Heart left ventricle (tissue), 16 donors: ENCODE measurements around the gene KCTD17. TPM values are rescaled to one million over a fixed set of nuclear protein-coding genes. Genes with fewer than 3 reads are reported as not detected.

Source experiments
- ATAC-seq, 4 donors: fragments of 200-7000 bp; cut with Tn5 transposase; one replicate each; pipeline ENCODE4 v1.9.1; 2020 to 2022; ENCODE audit warnings: moderate library complexity in 4 of 4, mild to moderate bottlenecking in 3 of 4, moderate number of reproducible peaks in 1 of 4
- DNase-seq, 5 donors: peaks; one replicate each; pipeline ENCODE4 v3.0.0-alpha.2; 2020
- H3K27ac ChIP-seq, 12 donors: fragments of 200-600 bp; sonication (generic) in 4 of 12; one replicate each; pipeline versions ENCODE4 v1.5.0 to v1.8.0; 2016 to 2022; ENCODE audit warnings: mild to moderate bottlenecking in 2 of 12
- H3K27me3 ChIP-seq, 9 donors: fragments of 200-600 bp; sonication (generic) in 2 of 9; one replicate each; pipeline versions ENCODE4 v1.5.1 to v1.8.0; 2016 to 2022; ENCODE audit warnings: mild to moderate bottlenecking in 3 of 9
- H3K36me3 ChIP-seq, 9 donors: fragments of 200-600 bp; sonication (generic) in 2 of 9; one replicate each; pipeline versions ENCODE4 v1.5.0 to v1.8.0; 2018 to 2022; ENCODE audit warnings: mild to moderate bottlenecking in 2 of 9
- H3K4me1 ChIP-seq, 12 donors: fragments of 200-600 bp; sonication (generic) in 4 of 12; one replicate each; pipeline versions ENCODE4 v1.5.0 to v1.8.0; 2016 to 2022; ENCODE audit warnings: mild to moderate bottlenecking in 3 of 12
- H3K4me3 ChIP-seq, 12 donors: fragments of 200-600 bp; sonication (generic) in 4 of 12; one replicate each; pipeline versions ENCODE4 v1.5.0 to v1.8.0; 2017 to 2022; ENCODE audit warnings: mild to moderate bottlenecking in 9 of 12, moderate library complexity in 4 of 12
- H3K9me3 ChIP-seq, 12 donors: fragments of 200-600 bp; sonication (generic) in 4 of 12; one replicate each; pipeline versions ENCODE4 v1.5.0 to v1.8.0; 2016 to 2022; ENCODE audit warnings: mild to moderate bottlenecking in 1 of 12
- CTCF ChIP-seq, 12 donors: fragments of 200-600 bp; sonication (generic) in 4 of 12; IDR thresholded peaks; one replicate each; pipeline versions ENCODE4 v1.5.0 to v1.8.0; 2018 to 2022; ENCODE audit warnings: antibody characterized with exemption in 12 of 12, mild to moderate bottlenecking in 5 of 12
- POLR2A ChIP-seq, 2 donors: fragments of 450-650 bp; IDR thresholded peaks; one replicate each; pipeline ENCODE4 v1.6.1; 2017; ENCODE audit warnings: antibody characterized with exemption in 2 of 2, mild to moderate bottlenecking in 2 of 2, moderate library complexity in 2 of 2
- WGBS, 4 donors: extraction: QIAGEN DNeasy Blood & Tissue Kit in 2 of 4; methylation state at CpG; one replicate each; pipeline versions ENCODE4 v1.1.5 to v1.1.7; 2013 to 2018; 5-methylcytosine and 5-hydroxymethylcytosine counted together
- intact Hi-C, 10 donors: fragments of 100-400 bp; cut with DNase I; formaldehyde crosslinking; loops; one replicate each; pipeline versions ENCODE4 v1.11.1 to v1.14.2; 2022
- polyA plus RNA-seq, 2 donors: library from polyadenylated mRNA; stranded (reverse); fragments of 200-250 nt; gene quantifications; one replicate each; pipeline ENCODE4 v1.2.3, GENCODE V29; 2013
- total RNA-seq, 9 donors: library from RNA; depleted of rRNA in 2 of 9; stranded (reverse); fragments of >200 nt in 2 of 9; fragmentation: NEBNext Ultra II Directional in 3 of 9; extraction: Animal tissue kit (Norgen Biotek cat#: 25700) in 3 of 9; gene quantifications; one replicate each; pipeline versions ENCODE4 v1.1.0 to v1.2.4, GENCODE V29; 2016 to 2023
- donor health status: ischemic (EF 13 %, LVEDD 7.1; RV severe dilation, severe dysfunction).
- donor health status: healthy with polysubstance abuse.
- donor health status: DM: no; HTN: yes; CAD: no.
- donor health status: DM: no; HTN: no; CAD: no.
- donor health status: ischemic (EF 25% LVEDD 6.9; RV normal size, moderate dysfunction).
- donor health status: ischemic (EF 25% LVEDD 5.7; RV mildly dilated, moderate dysfunction).
- donor health status: healthy.
- donor health status: DM: yes; HTN: yes; CAD: no.
- donor health status: ischemic (EF 35%, LVEDD 5.7; RV mildly dilated, moderate dysfunction).
- donor health status: nonischemic (EF 11% LVEDD 7.7; RV severe dilation, severe dysfunction).
- donor health status: DM: yes; HTN: yes; CAD: no.
- donor health status: PGD.
- donor health status: ischemic (EF 29% LVEDD 5.4; RV normal size, mild dysfunction).
- donor health status: nonischemic (EF 23%, LVEDD 6.1; RV moderate dilation, normal function).

KCTD17 gene
- total and polyA plus RNA-seq, 11 donors = 10.8 to 62.0 (median 17.3) TPM

- intact Hi-C loops = loop anchor here in 1 of 10 donors (10.0 kb wide), 1 partner anchor 71 kb away; no protein-coding TSS in a partner anchor
- DNase-seq = no peak
- ATAC-seq = no peak
Observed at GRCh38 chr22:37083914-37084313, 32.4 kb downstream of the KCTD17 start.

DNA sequence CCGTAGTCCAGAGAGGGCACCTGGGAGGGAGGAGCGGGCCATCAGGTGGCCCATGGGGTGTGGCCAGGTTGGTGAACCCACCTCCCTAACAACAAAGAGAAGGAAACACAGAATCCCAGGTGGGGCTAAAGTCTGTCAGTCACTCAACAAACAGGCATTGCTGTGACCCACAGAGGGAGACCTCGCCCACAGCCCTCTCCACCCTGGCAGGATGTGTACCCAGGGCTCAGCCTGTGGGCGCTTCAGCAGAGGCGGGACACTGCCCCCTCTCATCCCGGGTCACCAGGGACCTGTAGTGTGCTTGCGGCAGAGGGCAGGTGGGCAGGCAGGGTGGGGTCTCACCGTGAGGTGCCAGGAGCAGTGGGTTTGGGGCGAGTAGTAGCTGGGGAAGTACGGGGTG is 32.8 kb downstream of the KCTD17 start:
- no peaks in the 10 kb centered on the region for H3K36me3 ChIP-seq
- peaks cover 0 to 23% (median under 1%) of the 10 kb centered on the region in 9 donors for H3K27me3 ChIP-seq
- TF ChIP-seq CTCF (IDR thresholded peaks at IDR 0.05) (no peak), POLR2A (IDR thresholded peaks at IDR 0.05) (no peak)
- H3K4me1 ChIP-seq = peaks cover 0 to 13% (median 0%) of the 10 kb centered on the region in 12 donors
- no peak overlapping the region for H3K4me3 ChIP-seq
- intact Hi-C loops = loop anchor here in 1 of 10 donors (10.0 kb wide), 1 partner anchor 70 kb away; no protein-coding TSS in a partner anchor
- no peaks in the 10 kb centered on the region for H3K9me3 ChIP-seq
- no peak overlapping the region for H3K27ac ChIP-seq
- ATAC-seq (no peak), DNase-seq (no peak)
- WGBS, 4 donors = 72 to 90% (median 87%) methylated on average over 5 to 10 of the region's 10 CpGs

More at GRCh38 chr22:37083914-37084313, 32.4 kb downstream of the KCTD17 start:
- Histone ChIP-seq H3K4me3 (no peak overlapping the region), H3K9me3 (no peaks in the 10 kb centered on the region), H3K27ac (no peak overlapping the region), H3K36me3 (no peaks in the 10 kb centered on the region), H3K27me3 (peaks cover 0 to 21% (median 0%) of the 10 kb centered on the region in 9 donors), H3K4me1 (peaks cover 0 to 18% (median 0%) of the 10 kb centered on the region in 12 donors)
- TF ChIP-seq POLR2A (IDR thresholded peaks at IDR 0.05) = no peak
- no peak for TF ChIP-seq CTCF (IDR thresholded peaks at IDR 0.05)
- WGBS, 4 donors = 75 to 82% (median 79%) methylated on average over 6 of the region's 6 CpGs

DNA sequence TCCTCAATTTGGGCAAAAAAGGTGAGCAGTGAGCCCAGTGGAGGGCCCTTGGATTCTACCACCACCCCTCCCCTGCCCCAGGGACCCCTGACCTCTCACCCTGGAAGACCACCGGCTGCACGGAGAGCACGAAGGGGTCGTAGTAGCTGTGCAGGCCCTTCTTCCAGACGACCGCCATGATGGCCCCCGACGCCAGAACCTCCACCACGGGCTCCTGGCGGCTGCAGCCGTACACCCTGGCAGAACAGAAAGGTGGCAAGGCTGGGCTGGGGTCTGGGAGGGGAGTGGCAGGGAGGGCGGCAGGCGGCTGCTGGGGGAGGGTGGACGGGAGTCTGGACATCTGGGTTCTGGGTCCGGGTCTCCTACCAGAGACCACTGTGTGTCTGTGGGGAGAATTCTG is 34.6 kb downstream of the KCTD17 start:
- Histone ChIP-seq H3K9me3 (no peaks in the 10 kb centered on the region), H3K4me3 (no peak overlapping the region), H3K27me3 (peaks cover 0 to 31% (median 6%) of the 10 kb centered on the region in 9 donors), H3K36me3 (no peaks in the 10 kb centered on the region), H3K27ac (no peak overlapping the region), H3K4me1 (no peaks in the 10 kb centered on the region)
- DNase-seq = no peak
- intact Hi-C loops = loop anchor here in 1 of 10 donors (10.0 kb wide), 1 partner anchor 69 kb away; no protein-coding TSS in a partner anchor
- ATAC-seq = no peak
- TF ChIP-seq CTCF (IDR thresholded peaks at IDR 0.05) = no peak
- no peak for TF ChIP-seq POLR2A (IDR thresholded peaks at IDR 0.05)
- 69 to 75% (median 74%) methylated on average over 13 to 15 of the region's 15 CpGs for WGBS, 4 donors

DNA sequence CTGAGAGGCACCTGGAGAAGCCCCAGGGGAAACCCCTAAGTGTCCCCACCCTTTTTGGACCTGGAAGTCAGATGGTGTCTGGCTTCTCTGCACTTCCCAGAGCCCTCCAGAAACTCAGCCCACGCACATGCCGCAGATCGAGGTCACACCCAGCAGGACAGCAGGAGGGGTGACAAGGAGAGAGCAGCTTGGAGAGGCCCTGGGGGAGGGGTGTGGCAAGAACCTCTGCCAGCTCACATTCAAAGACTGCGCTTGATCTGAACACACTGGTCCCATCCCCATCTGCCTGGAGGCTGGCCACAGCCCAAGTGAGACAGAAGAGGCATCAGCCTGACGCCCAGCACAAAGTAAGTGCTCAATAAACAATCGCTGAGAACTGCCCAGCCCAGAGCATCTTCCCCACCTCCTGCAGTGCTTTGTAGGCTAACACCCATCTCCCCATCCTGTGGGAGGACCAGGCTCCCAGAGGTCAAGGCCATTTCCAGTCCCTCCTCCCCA is 36.6 kb downstream of the KCTD17 start:
- Histone ChIP-seq H3K36me3 (no peaks in the 10 kb centered on the region), H3K9me3 (no peaks in the 10 kb centered on the region), H3K4me1 (no peaks in the 10 kb centered on the region), H3K27me3 (peaks cover 0 to 31% (median 6%) of the 10 kb centered on the region in 9 donors), H3K4me3 (no peak overlapping the region), H3K27ac (no peak overlapping the region)
- intact Hi-C loops = loop anchor here in 1 of 10 donors (10.0 kb wide), 1 partner anchor 67 kb away; no protein-coding TSS in a partner anchor
- no peak for ATAC-seq
- TF ChIP-seq POLR2A (IDR thresholded peaks at IDR 0.05) (no peak), CTCF (IDR thresholded peaks at IDR 0.05) (no peak)
- DNase-seq = no peak
- 33 to 42% (median 38%) methylated on average over 2 to 6 of the region's 6 CpGs for WGBS, 4 donors
